GM12878 (cell line): ENCODE data around the gene CRYGN. TPM values are rescaled to one million over a fixed set of nuclear protein-coding genes. Genes with fewer than 3 reads are reported as not detected.

ENCODE experiments used
- ATAC-seq: fragments of 200-7000 bp; cut with Tn5 transposase; 3 replicates; pipeline ENCODE4 v1.9.1; 2020; ENCODE audit warnings: mild to moderate bottlenecking, moderate library complexity
- BruUV-seq: library from RNA; stranded (reverse); fragments of 400-500 nt; replicated peaks from 2 replicates; lab custom pipeline; 2021; lab: Mats Ljungman, UMichigan
- CTCF ChIA-PET: fragments of 300-600 bp; sonication (Branson Sonifier 250); formaldehyde crosslinking; extraction: SDS; loops from one replicate; lab custom pipeline; 2021; ENCODE audit warnings: inconsistent platforms; lab: Yijun Ruan, JAX
- POLR2A ChIA-PET: fragments of 350-600 bp; formaldehyde crosslinking; extraction: SDS; loops from one replicate; lab custom pipeline; 2021; ENCODE audit warnings: inconsistent platforms; lab: Charles Lee
- RAD21 ChIA-PET: fragments of 300-600 bp; sonication (Branson Sonifier 250); formaldehyde crosslinking; loops from one replicate; lab custom pipeline; 2023; ENCODE audit warnings: antibody characterized with exemption; ENCODE audit not compliant: unreplicated experiment; lab: Charles Lee
- SMC1A ChIA-PET: fragments of 300-600 bp; sonication (Branson Sonifier 250); formaldehyde crosslinking; loops from one replicate; lab custom pipeline; 2023; ENCODE audit not compliant: unreplicated experiment, uncharacterized antibody; lab: Charles Lee
- DNase-seq: peaks from one replicate; pipeline ENCODE4 v3.0.0-alpha.2; 2011; ENCODE audit warnings: low read depth, low spot score
- FAIRE-seq: peaks from 3 replicates; lab custom pipeline; 2011; peaks lifted over from hg19 to GRCh38; lab: Jason Lieb, UNC
- H2AFZ ChIP-seq: 2 replicates; pipeline ENCODE4 v1.6.0; 2011; ENCODE audit warnings: low read depth, low read length, control low read depth; ENCODE audit not compliant: control insufficient read depth
- H3K27ac ChIP-seq: 2 replicates; pipeline ENCODE4 v1.5.1; 2011; ENCODE audit warnings: control low read depth; ENCODE audit not compliant: control insufficient read depth, insufficient read depth
- H3K27me3 ChIP-seq, 2 experiments: replicated peaks in 1 of 2; 2 replicates each; pipeline versions ENCODE4 v1.6.0 to v1.6.1; 2011; ENCODE audit warnings: low read length in 1 of 2; ENCODE audit not compliant: control insufficient read depth in 2 of 2, insufficient read depth in 2 of 2
- H3K36me3 ChIP-seq, 2 experiments: 2 replicates each; pipeline ENCODE4 v1.5.1; 2011; ENCODE audit warnings: low read length in 1 of 2; ENCODE audit not compliant: control insufficient read depth in 2 of 2, insufficient read depth in 2 of 2
- H3K4me1 ChIP-seq: 2 replicates; pipeline ENCODE4 v1.6.1; 2011; ENCODE audit warnings: mild to moderate bottlenecking, low read length, moderate library complexity, mixed read lengths; ENCODE audit not compliant: control insufficient read depth, insufficient read depth
- H3K4me2 ChIP-seq: 2 replicates; pipeline ENCODE4 v1.6.0; 2011; ENCODE audit warnings: control low read depth; ENCODE audit not compliant: control insufficient read depth, insufficient read depth
- H3K4me3 ChIP-seq: fragments of 200-600 bp; sonication (generic); 2 replicates; pipeline ENCODE4 v1.5.1; 2016
- H3K79me2 ChIP-seq: 2 replicates; pipeline ENCODE4 v1.6.0; 2011; ENCODE audit warnings: low read length; ENCODE audit not compliant: control insufficient read depth, insufficient read depth
- H3K9ac ChIP-seq: 2 replicates; pipeline ENCODE4 v1.8.0; 2011; ENCODE audit warnings: low read length, control low read depth, mixed read lengths; ENCODE audit not compliant: control insufficient read depth, insufficient read depth
- H3K9me3 ChIP-seq: replicated peaks from 3 replicates; pipeline ENCODE4 v1.5.1; 2011; ENCODE audit warnings: mild to moderate bottlenecking, low read length; ENCODE audit not compliant: control insufficient read depth, insufficient read depth
- H4K20me1 ChIP-seq: 2 replicates; pipeline ENCODE4 v1.6.0; 2011; ENCODE audit not compliant: control insufficient read depth, insufficient read depth
- CBX3 ChIP-seq: fragments of 200-600 bp; sonication (generic); IDR thresholded peaks from 2 replicates; pipeline ENCODE4 v1.6.1; 2016; ENCODE audit warnings: low read depth, borderline replicate concordance
- CHD2 ChIP-seq: IDR thresholded peaks from 2 replicates; pipeline ENCODE4 v1.6.1; 2011; ENCODE audit warnings: low read depth, low read length, improper control_type of control experiment, borderline replicate concordance
- JUND ChIP-seq: IDR thresholded peaks from 2 replicates; pipeline ENCODE4 v1.6.1; 2012; ENCODE audit warnings: low read depth, mild to moderate bottlenecking, low read length, improper control_type of control experiment, moderate library complexity
- NKRF ChIP-seq: fragments of 450-650 bp; conservative IDR thresholded peaks from 2 replicates; pipeline ENCODE4 v1.6.1; 2017; ENCODE audit warnings: mild to moderate bottlenecking, moderate library complexity
- STAT3 ChIP-seq: IDR thresholded peaks from 2 replicates; pipeline ENCODE4 v1.6.1; 2011; ENCODE audit warnings: low read depth, low read length, improper control_type of control experiment
- WRNIP1 ChIP-seq: IDR thresholded peaks from 2 replicates; pipeline ENCODE4 v1.6.1; 2011; ENCODE audit warnings: low read depth, low read length, improper control_type of control experiment, borderline replicate concordance
- WGBS: methylation state at CpG from one replicate; pipeline ENCODE4 v1.1.6; 2016; ENCODE audit warnings: low lambda C conversion rate; ENCODE audit not compliant: insufficient replicate concordance, insufficient coverage; ENCODE audit errors: missing lambda C conversion rate; 5-methylcytosine and 5-hydroxymethylcytosine counted together
- in situ Hi-C: fragments of 300-500 bp; cut with MboI; formaldehyde crosslinking; loops from 9 replicates; pipeline ENCODE4 v1.14.3; 2018; ENCODE audit warnings: mixed read lengths
- intact Hi-C: fragments of 100-400 bp; cut with micrococcal nuclease; formaldehyde crosslinking; loops from one replicate; pipeline ENCODE4 v1.14.2; 2022; ENCODE audit not compliant: unreplicated experiment
- polyA plus RNA-seq, 11 experiments: library from polyadenylated mRNA; depleted of rRNA in 4 of 11; unstranded in 6 of 11; stranded (reverse) in 5 of 11; fragments of >200 nt; fragmentation: Nextera tagmentation in 4 of 11; fragmentation: Illumina TruSeq in 1 of 11; extraction: Ambion mirVana in 4 of 11; extraction: Trizol in 1 of 11; gene quantifications; 1 replicate in 1 of 11; 2 replicates in 10 of 11; pipeline versions ENCODE4 v1.2.1 to v1.2.3, GENCODE V29; 2011 to 2016; ENCODE audit warnings: inconsistent platforms in 2 of 11, missing spikeins in 2 of 11, low read depth in 1 of 11
- total RNA-seq, 4 experiments: library from RNA; depleted of rRNA in 3 of 4; stranded (reverse); fragments of >200 nt in 3 of 4; fragmentation: Illumina TruSeq in 1 of 4; extraction: Trizol in 1 of 4; gene quantifications; 2 replicates each; pipeline versions ENCODE4 v1.2.1 to v1.2.3, GENCODE V29; 2013 to 2021
- TF ChIP-seq, protein P1 (sequence below): IDR thresholded peaks from 2 replicates; pipeline ENCODE4 v1.6.1; 2012; ENCODE audit warnings: mild to moderate bottlenecking, low read depth, low read length
- TF ChIP-seq, protein P2 (sequence below): fragments of 450-650 bp; IDR thresholded peaks from 2 replicates; pipeline ENCODE4 v1.6.1; 2018; ENCODE audit warnings: mild to moderate bottlenecking, low read depth, moderate library complexity; ENCODE audit not compliant: partially characterized antibody
- TF ChIP-seq, protein P3 (sequence below): fragments of 450-650 bp; IDR thresholded peaks from 2 replicates; pipeline ENCODE4 v1.6.1; 2017; ENCODE audit warnings: borderline replicate concordance

The CRYGN gene
- total and polyA plus RNA-seq, 10 of the 15 experiments (the other 5 are each of a cell fraction or from before 2014, with no cell fraction given): not detected

- Histone ChIP-seq H3K4me3 (no peak overlapping the region), H3K27me3 (peaks cover 2 to 3% of the 10 kb centered on the region in 2 experiments; a peak in 3 of 4 replicates), H3K79me2 (no peaks in the 10 kb centered on the region), H2AFZ (no peak overlapping the region), H3K4me1 (peaks cover 7% of the 10 kb centered on the region), H3K4me2 (no peak overlapping the region), H3K27ac (no peak overlapping the region), H3K9ac (no peak overlapping the region), H3K9me3 (no peaks in the 10 kb centered on the region; the same call in 2 of the 3 replicates), H4K20me1 (no peaks in the 10 kb centered on the region), H3K36me3 (no peaks in the 10 kb centered on the region)
- in situ Hi-C loops: loop anchor here (5.0 kb wide), 1 partner anchor 63 kb away; no protein-coding TSS in a partner anchor
- FAIRE-seq (no peak), DNase-seq (no peak), ATAC-seq (no peak)
- intact Hi-C loops: no loop called here
- ChIA-PET CTCF (interaction anchor here (1.1 to 1.2 kb wide), 2 partner anchors 16 to 78 kb away, joined by 3 to 4 read pairs; no protein-coding TSS in a partner anchor), POLR2A (no interaction called here), SMC1A (no interaction called here), RAD21 (no interaction called here)
- 60% methylated on average over 6 of the region's 6 CpGs for WGBS
- no TSS peak for BruUV-seq
- no peak for TF ChIP-seq CHD2
- no peak for TF ChIP-seq NKRF
- no peak for TF ChIP-seq WRNIP1
- TF ChIP-seq, protein P1, sequence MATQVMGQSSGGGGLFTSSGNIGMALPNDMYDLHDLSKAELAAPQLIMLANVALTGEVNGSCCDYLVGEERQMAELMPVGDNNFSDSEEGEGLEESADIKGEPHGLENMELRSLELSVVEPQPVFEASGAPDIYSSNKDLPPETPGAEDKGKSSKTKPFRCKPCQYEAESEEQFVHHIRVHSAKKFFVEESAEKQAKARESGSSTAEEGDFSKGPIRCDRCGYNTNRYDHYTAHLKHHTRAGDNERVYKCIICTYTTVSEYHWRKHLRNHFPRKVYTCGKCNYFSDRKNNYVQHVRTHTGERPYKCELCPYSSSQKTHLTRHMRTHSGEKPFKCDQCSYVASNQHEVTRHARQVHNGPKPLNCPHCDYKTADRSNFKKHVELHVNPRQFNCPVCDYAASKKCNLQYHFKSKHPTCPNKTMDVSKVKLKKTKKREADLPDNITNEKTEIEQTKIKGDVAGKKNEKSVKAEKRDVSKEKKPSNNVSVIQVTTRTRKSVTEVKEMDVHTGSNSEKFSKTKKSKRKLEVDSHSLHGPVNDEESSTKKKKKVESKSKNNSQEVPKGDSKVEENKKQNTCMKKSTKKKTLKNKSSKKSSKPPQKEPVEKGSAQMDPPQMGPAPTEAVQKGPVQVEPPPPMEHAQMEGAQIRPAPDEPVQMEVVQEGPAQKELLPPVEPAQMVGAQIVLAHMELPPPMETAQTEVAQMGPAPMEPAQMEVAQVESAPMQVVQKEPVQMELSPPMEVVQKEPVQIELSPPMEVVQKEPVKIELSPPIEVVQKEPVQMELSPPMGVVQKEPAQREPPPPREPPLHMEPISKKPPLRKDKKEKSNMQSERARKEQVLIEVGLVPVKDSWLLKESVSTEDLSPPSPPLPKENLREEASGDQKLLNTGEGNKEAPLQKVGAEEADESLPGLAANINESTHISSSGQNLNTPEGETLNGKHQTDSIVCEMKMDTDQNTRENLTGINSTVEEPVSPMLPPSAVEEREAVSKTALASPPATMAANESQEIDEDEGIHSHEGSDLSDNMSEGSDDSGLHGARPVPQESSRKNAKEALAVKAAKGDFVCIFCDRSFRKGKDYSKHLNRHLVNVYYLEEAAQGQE: no peak
- TF ChIP-seq, protein P2, sequence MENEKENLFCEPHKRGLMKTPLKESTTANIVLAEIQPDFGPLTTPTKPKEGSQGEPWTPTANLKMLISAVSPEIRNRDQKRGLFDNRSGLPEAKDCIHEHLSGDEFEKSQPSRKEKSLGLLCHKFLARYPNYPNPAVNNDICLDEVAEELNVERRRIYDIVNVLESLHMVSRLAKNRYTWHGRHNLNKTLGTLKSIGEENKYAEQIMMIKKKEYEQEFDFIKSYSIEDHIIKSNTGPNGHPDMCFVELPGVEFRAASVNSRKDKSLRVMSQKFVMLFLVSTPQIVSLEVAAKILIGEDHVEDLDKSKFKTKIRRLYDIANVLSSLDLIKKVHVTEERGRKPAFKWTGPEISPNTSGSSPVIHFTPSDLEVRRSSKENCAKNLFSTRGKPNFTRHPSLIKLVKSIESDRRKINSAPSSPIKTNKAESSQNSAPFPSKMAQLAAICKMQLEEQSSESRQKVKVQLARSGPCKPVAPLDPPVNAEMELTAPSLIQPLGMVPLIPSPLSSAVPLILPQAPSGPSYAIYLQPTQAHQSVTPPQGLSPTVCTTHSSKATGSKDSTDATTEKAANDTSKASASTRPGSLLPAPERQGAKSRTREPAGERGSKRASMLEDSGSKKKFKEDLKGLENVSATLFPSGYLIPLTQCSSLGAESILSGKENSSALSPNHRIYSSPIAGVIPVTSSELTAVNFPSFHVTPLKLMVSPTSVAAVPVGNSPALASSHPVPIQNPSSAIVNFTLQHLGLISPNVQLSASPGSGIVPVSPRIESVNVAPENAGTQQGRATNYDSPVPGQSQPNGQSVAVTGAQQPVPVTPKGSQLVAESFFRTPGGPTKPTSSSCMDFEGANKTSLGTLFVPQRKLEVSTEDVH: no peak
- no peak for TF ChIP-seq STAT3
- TF ChIP-seq, protein P3, sequence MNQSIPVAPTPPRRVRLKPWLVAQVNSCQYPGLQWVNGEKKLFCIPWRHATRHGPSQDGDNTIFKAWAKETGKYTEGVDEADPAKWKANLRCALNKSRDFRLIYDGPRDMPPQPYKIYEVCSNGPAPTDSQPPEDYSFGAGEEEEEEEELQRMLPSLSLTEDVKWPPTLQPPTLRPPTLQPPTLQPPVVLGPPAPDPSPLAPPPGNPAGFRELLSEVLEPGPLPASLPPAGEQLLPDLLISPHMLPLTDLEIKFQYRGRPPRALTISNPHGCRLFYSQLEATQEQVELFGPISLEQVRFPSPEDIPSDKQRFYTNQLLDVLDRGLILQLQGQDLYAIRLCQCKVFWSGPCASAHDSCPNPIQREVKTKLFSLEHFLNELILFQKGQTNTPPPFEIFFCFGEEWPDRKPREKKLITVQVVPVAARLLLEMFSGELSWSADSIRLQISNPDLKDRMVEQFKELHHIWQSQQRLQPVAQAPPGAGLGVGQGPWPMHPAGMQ: no peak
- no peak for TF ChIP-seq JUND
- TF ChIP-seq CBX3: no peak
These were observed 55.6 kb downstream of the CRYGN start for GRCh38 chr7:151384352-151384697.
